ENCODE measurements around the gene UQCRFS1.

UQCRFS1 gene

DNA sequence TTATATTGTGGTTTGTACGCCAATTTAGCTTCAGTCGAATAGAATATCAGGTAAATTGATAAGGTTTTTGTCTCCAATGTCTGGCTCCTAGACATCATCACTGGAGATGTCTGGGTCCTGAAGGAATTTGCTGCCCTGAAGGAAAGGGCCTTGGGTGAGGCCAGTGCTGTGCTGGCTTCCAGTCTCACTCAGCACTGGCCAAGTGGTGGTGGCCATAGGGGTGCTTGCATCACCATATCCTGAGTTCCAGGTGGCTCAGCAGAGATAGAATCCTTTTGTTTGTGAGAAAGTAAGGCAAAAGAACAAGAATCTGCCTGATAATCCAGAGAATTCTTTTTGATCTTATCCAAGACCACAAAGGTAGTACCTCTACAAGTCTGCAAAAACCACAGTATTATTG lies 39.1 kb downstream of the UQCRFS1 start:
- Histone ChIP-seq H2AFZ (no peak overlapping the region), H3K4me3 (ENCODE audit: low read depth, low read length) (no peak overlapping the region), H3K27me3 (ENCODE audit: control insufficient read depth, insufficient read depth, low read length) (no peaks in the 10 kb centered on the region), H3K4me1 (no peaks in the 10 kb centered on the region), H3K9me3 (ENCODE audit: control insufficient read depth, low read length) (no peaks in the 10 kb centered on the region), H3K27ac (no peak overlapping the region), H3K79me2 (no peaks in the 10 kb centered on the region), H3K36me3 (ENCODE audit: control insufficient read depth, insufficient read depth, low read length) (no peaks in the 10 kb centered on the region), H3K9ac (no peak overlapping the region), H3K4me2 (ENCODE audit: low read length) (no peak overlapping the region)
- no peak for TF ChIP-seq CTCF (IDR thresholded peaks at IDR 0.05)

DNA sequence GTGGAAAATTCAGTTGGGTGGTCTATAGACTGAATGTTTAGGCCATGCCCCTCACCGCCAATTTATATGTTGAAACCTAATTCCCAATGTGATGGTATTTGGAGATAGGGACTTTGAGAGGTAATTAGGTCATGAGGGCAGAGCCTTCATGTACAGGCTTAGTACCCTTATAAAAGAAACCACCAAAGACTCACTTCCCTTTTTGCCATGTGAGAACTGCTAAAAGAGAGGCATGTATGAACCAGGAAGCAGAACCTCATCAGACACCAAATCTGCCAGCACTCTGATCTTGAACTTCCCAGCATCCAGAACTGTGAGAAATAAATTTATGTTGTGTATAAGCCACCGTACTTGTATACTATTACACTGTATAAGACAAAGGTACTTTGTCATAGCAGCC lies 40.6 kb downstream of the UQCRFS1 start:
- no peaks in the 10 kb centered on the region for H3K9me3 ChIP-seq (ENCODE audit: control insufficient read depth, low read length)
- H3K36me3 ChIP-seq (ENCODE audit: control insufficient read depth, insufficient read depth, low read length), result no peaks in the 10 kb centered on the region
- no peaks in the 10 kb centered on the region for H3K27me3 ChIP-seq (ENCODE audit: control insufficient read depth, insufficient read depth, low read length)
- no peak overlapping the region for H2AFZ ChIP-seq
- no peak overlapping the region for H3K9ac ChIP-seq
- TF ChIP-seq CTCF (IDR thresholded peaks at IDR 0.05), result no peak
- no peak overlapping the region for H3K27ac ChIP-seq
- H3K4me3 ChIP-seq (ENCODE audit: low read depth, low read length), result no peak overlapping the region
- no peaks in the 10 kb centered on the region for H3K4me1 ChIP-seq
- no peak overlapping the region for H3K4me2 ChIP-seq (ENCODE audit: low read length)
- H3K79me2 ChIP-seq, result no peaks in the 10 kb centered on the region

GRCh38 chr19:29171525-29171924 lies 41.4 kb downstream of the UQCRFS1 start:
- H3K36me3 ChIP-seq (ENCODE audit: control insufficient read depth, insufficient read depth, low read length), result no peaks in the 10 kb centered on the region
- H3K4me2 ChIP-seq (ENCODE audit: low read length), result no peak overlapping the region
- no peak for TF ChIP-seq CTCF (IDR thresholded peaks at IDR 0.05)
- H3K79me2 ChIP-seq, result no peaks in the 10 kb centered on the region
- H3K27me3 ChIP-seq (ENCODE audit: control insufficient read depth, insufficient read depth, low read length), result no peaks in the 10 kb centered on the region
- no peak overlapping the region for H3K9ac ChIP-seq
- H3K27ac ChIP-seq, result no peak overlapping the region
- H3K4me1 ChIP-seq, result no peaks in the 10 kb centered on the region
- no peaks in the 10 kb centered on the region for H3K9me3 ChIP-seq (ENCODE audit: control insufficient read depth, low read length)
- H3K4me3 ChIP-seq (ENCODE audit: low read depth, low read length), result no peak overlapping the region
- no peak overlapping the region for H2AFZ ChIP-seq

GRCh38 chr19:29170554-29170953 lies 42.4 kb downstream of the UQCRFS1 start:
- no peaks in the 10 kb centered on the region for H3K4me1 ChIP-seq
- H3K79me2 ChIP-seq, result no peaks in the 10 kb centered on the region
- no peak overlapping the region for H3K4me3 ChIP-seq (ENCODE audit: low read depth, low read length)
- no peaks in the 10 kb centered on the region for H3K9me3 ChIP-seq (ENCODE audit: control insufficient read depth, low read length)
- no peaks in the 10 kb centered on the region for H3K27me3 ChIP-seq (ENCODE audit: control insufficient read depth, insufficient read depth, low read length)
- H2AFZ ChIP-seq, result no peak overlapping the region
- TF ChIP-seq CTCF (IDR thresholded peaks at IDR 0.05), result no peak
- no peak overlapping the region for H3K4me2 ChIP-seq (ENCODE audit: low read length)
- H3K9ac ChIP-seq, result no peak overlapping the region
- H3K36me3 ChIP-seq (ENCODE audit: control insufficient read depth, insufficient read depth, low read length), result no peaks in the 10 kb centered on the region
- no peak overlapping the region for H3K27ac ChIP-seq

- Histone ChIP-seq H3K4me2 (ENCODE audit: low read length) (no peak overlapping the region), H3K9ac (no peak overlapping the region), H3K9me3 (ENCODE audit: control insufficient read depth, low read length) (no peaks in the 10 kb centered on the region), H3K27ac (no peak overlapping the region), H2AFZ (no peak overlapping the region), H3K79me2 (no peaks in the 10 kb centered on the region), H3K27me3 (ENCODE audit: control insufficient read depth, insufficient read depth, low read length) (no peaks in the 10 kb centered on the region), H3K4me1 (no peaks in the 10 kb centered on the region), H3K4me3 (ENCODE audit: low read depth, low read length) (no peak overlapping the region), H3K36me3 (ENCODE audit: control insufficient read depth, insufficient read depth, low read length) (no peaks in the 10 kb centered on the region)
- no peak for TF ChIP-seq CTCF (IDR thresholded peaks at IDR 0.05)
Observed at GRCh38 chr19:29162694-29163093, 50.3 kb downstream of the UQCRFS1 start.
